ENCODE results near the gene MORC2. TPM values are rescaled to one million over a fixed set of nuclear protein-coding genes. Genes with fewer than 3 reads are reported as not detected.

Gene MORC2
- total RNA-seq, 1 experiment from 2014 or later = 19.5 TPM

GRCh38 chr22:30928401-30928800 is 40.2 kb downstream of the MORC2 start:
- in situ Hi-C loops (cut with HindIII; ENCODE audit: low pct_unique_long_range_greater_than_20kb, low sequenced_read_pairs) = no loop called here

GRCh38 chr22:30927806-30928205 is 40.8 kb downstream of the MORC2 start:
- in situ Hi-C loops (cut with HindIII; ENCODE audit: low pct_unique_long_range_greater_than_20kb, low sequenced_read_pairs) = no loop called here
- no peak for DNase-seq (ENCODE audit: low read depth)

More at GRCh38 chr22:30928401-30928800, 40.2 kb downstream of the MORC2 start:
- no peak for DNase-seq (ENCODE audit: low read depth)

DNA sequence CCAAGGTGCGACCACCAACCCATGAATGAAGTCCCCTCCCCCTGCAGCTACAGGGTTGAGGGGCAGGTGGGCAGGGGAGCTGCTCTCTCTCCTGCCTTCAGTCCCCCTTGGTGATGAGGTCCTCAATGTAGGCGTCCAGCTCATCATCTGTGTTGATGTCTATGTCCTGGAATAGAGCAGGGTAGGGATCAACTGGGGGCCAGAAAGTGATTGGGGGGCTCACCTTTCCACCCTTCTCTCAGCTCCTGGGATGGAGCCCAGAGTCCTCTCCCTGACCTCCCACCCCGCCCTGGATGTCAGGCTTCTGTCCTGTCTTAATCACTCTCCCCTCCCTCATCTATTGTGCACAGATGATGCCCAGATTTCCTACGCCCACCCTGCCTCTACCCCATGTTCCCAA is 41.9 kb downstream of the MORC2 start:
- no peak for DNase-seq (ENCODE audit: low read depth)
- in situ Hi-C loops (cut with HindIII; ENCODE audit: low pct_unique_long_range_greater_than_20kb, low sequenced_read_pairs) = no loop called here

DNA sequence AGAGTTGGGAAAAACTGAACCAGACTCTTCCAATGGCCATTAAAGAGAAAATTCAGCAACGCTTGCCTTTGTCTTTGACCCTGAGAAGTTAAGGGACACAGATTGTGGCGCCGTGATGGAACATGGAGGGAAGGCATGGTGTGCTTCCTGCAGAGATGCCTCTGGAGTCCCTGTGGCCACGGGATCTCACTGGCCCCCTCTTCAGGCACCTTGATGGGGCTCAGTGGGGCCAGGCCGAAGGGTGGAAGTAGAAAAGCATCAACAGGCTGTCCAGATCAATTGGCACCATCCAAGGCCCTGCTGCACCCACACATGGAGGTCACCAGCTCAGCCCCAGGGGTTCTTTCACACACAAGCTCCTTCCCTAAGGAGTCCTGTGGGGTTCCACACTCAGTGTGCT is 42.9 kb downstream of the MORC2 start:
- DNase-seq (ENCODE audit: low read depth) = no peak
- in situ Hi-C loops (cut with HindIII; ENCODE audit: low pct_unique_long_range_greater_than_20kb, low sequenced_read_pairs) = no loop called here

GRCh38 chr22:30923168-30923900 is 45.2 kb downstream of the MORC2 start:
- in situ Hi-C loops (cut with HindIII; ENCODE audit: low pct_unique_long_range_greater_than_20kb, low sequenced_read_pairs) = no loop called here
- DNase-seq (ENCODE audit: low read depth) = no peak

DNA sequence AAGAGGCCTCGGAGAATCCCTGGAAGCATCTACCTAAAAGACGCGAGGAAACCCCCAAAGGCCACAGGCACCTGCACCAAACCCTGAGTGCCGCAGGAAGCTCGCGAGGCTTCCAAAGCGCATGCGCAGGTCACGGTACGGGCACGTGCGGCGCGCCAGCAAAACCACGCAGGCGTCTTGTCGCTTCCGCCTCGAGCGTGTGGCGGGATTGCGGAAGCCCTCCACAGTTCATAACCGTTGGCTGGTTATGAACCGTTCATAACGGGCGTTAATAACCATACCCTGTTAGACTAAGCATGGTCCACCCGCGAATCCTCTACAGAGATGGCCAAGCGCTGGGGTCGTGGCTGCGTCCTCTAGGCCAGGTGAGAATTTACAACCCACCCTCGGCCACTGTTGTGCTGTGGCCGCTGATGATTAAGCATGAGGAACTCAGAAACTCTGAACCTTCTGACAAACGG is 46.4 kb downstream of the MORC2 start:
- in situ Hi-C loops (cut with HindIII; ENCODE audit: low pct_unique_long_range_greater_than_20kb, low sequenced_read_pairs) = no loop called here
- peak; percentile 64 for DNase-seq (ENCODE audit: low read depth)

DNA sequence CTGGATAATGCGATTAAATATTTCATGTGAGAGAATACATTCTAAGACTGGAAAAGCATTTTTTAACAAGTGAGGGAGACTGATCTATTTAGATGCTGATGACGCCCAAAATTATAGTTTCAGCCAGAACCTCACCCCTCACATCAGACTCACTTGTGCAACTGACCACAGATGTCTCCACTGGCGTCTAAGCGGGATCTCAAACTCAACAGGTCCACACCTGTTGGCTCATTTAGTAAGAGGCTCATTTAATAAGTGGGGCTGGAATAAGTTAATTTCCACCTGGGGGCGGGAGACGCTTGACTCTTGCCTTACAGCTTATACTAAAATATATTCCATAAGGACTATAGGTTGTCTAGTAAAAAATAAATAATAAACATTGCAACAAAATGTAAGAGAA is 47.5 kb downstream of the MORC2 start:
- DNase-seq (ENCODE audit: low read depth) = no peak
- in situ Hi-C loops (cut with HindIII; ENCODE audit: low pct_unique_long_range_greater_than_20kb, low sequenced_read_pairs) = no loop called here

- DNase-seq (ENCODE audit: low read depth) = peak; percentile 38
- in situ Hi-C loops (cut with HindIII; ENCODE audit: low pct_unique_long_range_greater_than_20kb, low sequenced_read_pairs) = no loop called here
Observed at GRCh38 chr22:30920407-30920806, 48.2 kb downstream of the MORC2 start.

DNA sequence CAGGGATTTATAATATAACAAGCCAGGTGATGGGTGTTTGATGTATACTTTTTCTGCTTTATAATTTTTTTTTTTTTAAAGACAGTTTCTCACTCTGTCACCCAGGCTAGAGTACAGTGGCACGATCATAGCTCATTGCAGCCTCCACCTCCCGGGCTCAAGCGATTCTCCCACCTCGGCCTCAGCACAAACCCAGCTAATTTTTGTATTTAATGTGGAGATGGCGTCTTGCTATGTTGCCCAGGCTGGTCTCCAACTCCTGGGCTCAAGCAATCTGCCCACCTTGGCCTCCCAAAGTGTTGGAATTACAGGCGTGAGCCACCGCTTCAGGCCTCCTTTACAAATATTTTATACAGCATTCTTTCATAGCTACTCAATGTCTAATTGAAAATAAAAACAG is 48.6 kb downstream of the MORC2 start:
- DNase-seq (ENCODE audit: low read depth) = no peak
- in situ Hi-C loops (cut with HindIII; ENCODE audit: low pct_unique_long_range_greater_than_20kb, low sequenced_read_pairs) = no loop called here

GRCh38 chr22:30918761-30919160 is 49.8 kb downstream of the MORC2 start:
- no peak for DNase-seq (ENCODE audit: low read depth)
- in situ Hi-C loops (cut with HindIII; ENCODE audit: low pct_unique_long_range_greater_than_20kb, low sequenced_read_pairs) = no loop called here

DNA sequence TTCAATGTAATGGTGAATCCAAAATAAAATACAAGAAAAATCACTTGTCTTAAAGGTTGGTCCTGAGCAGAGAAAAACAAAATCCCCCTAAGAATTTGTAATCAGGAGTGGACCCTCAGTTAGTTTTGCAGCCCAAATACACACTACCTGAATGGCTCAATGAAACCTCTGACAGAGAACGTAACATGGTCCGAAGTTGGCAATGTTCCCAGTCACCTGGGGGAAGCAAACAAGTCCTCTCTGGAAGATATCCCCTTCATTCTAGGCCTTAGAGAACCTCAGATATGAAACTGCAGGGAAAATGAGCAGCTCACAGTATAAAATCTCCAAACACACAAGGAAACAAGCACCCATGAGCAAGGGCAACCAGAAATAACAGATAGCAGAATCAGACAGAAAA is 58.2 kb downstream of the MORC2 start:
- no peak for DNase-seq (ENCODE audit: low read depth)
- in situ Hi-C loops (cut with HindIII; ENCODE audit: low pct_unique_long_range_greater_than_20kb, low sequenced_read_pairs) = no loop called here

DNA sequence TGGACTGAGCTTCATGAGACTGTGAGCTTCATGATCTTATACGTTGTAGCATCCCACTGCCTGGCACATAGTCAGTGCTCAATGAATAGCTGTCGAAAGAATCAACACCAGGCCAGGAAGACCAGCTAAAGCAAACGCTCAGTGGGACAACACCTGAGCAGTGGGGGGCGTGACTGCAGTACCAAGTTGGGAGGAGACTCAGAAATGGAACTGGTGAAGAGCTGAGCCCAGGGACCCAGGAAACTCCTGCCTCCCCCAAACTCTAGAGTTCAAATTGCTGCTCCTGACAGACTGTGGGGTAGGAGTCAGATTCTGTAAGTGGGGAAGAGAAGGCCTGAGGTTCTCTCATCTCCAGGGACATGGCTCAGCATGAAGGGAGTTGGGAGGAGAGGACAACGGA is 59.3 kb downstream of the MORC2 start:
- no peak for DNase-seq (ENCODE audit: low read depth)
- in situ Hi-C loops (cut with HindIII; ENCODE audit: low pct_unique_long_range_greater_than_20kb, low sequenced_read_pairs) = no loop called here

DNA sequence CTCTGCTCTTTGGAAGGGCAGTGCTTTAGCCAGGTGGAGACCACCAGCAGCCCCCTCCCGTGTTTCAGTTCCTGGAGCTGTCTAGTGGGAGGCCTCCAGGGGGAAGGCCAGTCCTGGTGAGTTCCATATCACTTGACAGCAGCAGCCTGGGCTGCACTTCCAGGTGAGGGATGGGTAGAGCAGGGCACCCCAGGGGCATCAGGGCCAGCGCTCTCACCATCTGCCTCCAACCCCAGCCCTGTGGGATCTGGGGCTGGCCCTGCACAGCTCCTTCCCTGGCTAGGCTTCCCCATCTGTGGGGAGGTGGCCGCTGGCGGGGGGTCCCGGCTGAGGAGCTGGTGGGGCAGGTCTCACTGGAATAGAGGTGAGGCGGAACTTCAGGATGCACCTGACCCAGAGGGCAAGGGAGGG is 60.5 kb downstream of the MORC2 start:
- no peak for DNase-seq (ENCODE audit: low read depth)
- in situ Hi-C loops (cut with HindIII; ENCODE audit: low pct_unique_long_range_greater_than_20kb, low sequenced_read_pairs) = no loop called here

DNA sequence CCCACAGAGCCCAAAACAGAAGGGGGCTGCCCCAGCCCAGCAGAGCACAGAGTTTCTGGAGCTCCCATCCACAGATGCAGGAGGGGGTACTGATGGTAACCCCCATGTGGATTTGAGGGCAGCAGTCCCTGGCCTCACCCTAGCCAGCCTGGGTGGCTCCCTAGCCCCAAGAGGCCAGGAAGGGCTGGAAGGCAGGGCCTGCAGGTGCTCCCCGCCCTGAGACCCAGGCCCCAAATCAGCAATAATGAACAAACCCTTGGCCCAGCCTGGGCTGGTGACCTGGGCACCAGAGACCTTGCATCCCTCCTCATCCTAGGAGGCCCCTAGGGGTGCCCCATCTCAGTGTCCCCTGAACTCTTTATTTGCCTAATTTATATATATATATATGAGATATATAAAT is 61.6 kb downstream of the MORC2 start:
- no peak for DNase-seq (ENCODE audit: low read depth)
- in situ Hi-C loops (cut with HindIII; ENCODE audit: low pct_unique_long_range_greater_than_20kb, low sequenced_read_pairs) = no loop called here

DNA sequence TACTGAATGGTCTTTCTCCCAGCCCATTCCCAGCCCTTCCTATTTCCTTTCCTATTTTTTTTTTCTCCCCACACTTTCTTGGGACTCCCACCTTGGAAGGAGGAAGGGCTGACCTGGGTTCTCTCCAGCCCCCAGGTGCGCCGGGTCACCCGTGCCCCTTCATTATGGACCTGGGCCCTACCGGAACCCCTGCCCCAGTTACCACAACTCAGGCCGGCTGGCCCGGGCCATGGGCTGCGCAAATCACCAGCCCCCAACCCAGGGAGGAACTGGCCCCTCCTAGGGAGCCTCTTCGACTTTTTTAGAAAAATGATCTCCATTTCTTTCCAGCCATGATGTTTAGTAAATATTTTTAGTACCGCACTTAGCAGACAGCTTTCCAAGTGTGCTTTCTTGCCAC is 62.2 kb downstream of the MORC2 start:
- DNase-seq (ENCODE audit: low read depth) = no peak
- in situ Hi-C loops (cut with HindIII; ENCODE audit: low pct_unique_long_range_greater_than_20kb, low sequenced_read_pairs) = no loop called here

GRCh38 chr22:30905696-30906341 is 62.8 kb downstream of the MORC2 start:
- DNase-seq (ENCODE audit: low read depth) = no peak
- in situ Hi-C loops (cut with HindIII; ENCODE audit: low pct_unique_long_range_greater_than_20kb, low sequenced_read_pairs) = no loop called here

- DNase-seq (ENCODE audit: low read depth) = no peak
- in situ Hi-C loops (cut with HindIII; ENCODE audit: low pct_unique_long_range_greater_than_20kb, low sequenced_read_pairs) = no loop called here
Observed at GRCh38 chr22:30903876-30904460, 64.6 kb downstream of the MORC2 start.

DNA sequence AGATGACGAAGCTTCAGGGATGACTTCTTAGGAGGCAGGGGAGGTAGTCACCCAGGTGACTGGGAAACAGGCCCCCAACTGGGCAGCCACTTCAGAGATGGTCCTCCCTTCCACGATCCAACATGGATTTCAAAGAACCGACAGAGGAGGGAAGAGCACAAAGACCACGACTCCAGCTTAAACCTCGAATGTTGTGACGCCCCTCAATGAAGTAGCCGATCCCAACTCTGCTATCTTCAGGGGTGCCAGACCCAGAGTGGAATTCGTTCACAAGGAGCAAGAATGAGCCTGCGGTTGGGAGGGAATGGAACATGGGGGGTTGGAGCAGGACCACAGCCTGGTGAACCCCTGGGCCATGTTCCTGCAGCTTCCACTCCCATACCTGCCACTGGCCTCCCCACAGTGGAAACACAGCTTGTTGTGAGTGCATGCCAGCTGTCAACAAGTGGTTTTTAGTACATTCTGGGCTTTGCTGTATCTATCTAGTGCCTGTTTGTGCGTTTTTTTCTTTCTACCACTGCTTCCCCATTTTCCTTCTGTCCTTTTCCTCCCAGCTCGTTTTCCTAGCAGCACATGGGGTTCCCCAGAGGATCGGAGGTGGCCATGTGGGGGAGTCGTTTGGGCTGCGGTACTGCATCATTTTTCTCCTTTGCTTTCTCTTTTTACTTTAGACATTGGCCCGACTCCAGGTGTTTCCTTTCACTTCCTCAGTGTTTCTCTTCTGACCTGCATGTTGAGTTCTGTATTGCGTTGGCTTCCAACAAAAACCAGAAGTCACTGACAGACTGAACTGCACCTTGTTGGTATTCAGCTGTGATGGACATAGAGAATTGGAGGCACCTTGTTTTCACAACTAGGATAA is 65.8 kb downstream of the MORC2 start:
- in situ Hi-C loops (cut with HindIII; ENCODE audit: low pct_unique_long_range_greater_than_20kb, low sequenced_read_pairs) = no loop called here
- DNase-seq (ENCODE audit: low read depth) = no peak

DNA sequence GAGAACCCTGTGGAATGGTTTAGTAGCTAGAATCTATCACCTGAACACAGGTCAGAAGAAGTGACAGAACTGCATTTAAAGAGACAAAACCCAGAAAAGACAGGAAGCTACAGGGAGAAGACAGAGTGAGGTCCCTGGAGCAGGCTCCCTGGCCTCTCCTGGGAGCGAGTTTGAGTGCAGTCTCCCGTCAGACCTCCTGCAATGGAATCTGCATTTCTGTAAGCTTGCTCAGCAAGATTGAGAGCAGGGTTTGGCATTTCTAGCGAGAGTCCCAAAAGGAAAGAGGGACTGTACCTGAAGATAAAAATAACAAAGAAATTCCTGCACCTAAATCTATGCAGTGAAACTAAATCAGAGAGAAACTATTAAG is 74.2 kb downstream of the MORC2 start:
- DNase-seq (ENCODE audit: low read depth) = no peak
- in situ Hi-C loops (cut with HindIII; ENCODE audit: low pct_unique_long_range_greater_than_20kb, low sequenced_read_pairs) = no loop called here
